GM12801 (cell line): Measurements from ENCODE around the gene CD82.

Source experiments
- CTCF ChIP-seq: IDR thresholded peaks from one replicate; pipeline ENCODE4 v1.5.1; 2011; ENCODE audit warnings: control low read depth; ENCODE audit not compliant: insufficient read length; ENCODE audit errors: extremely low read depth

The CD82 gene

GRCh38 chr11:44614281-44614775, 48.9 kb downstream of the CD82 start:
- TF ChIP-seq CTCF, result no peak

- TF ChIP-seq CTCF, result no peak
Observed at GRCh38 chr11:44615041-44615755, 49.7 kb downstream of the CD82 start.

- TF ChIP-seq CTCF, result no peak
Observed at GRCh38 chr11:44615913-44616791, 50.7 kb downstream of the CD82 start.

GRCh38 chr11:44617671-44618461, 52.4 kb downstream of the CD82 start:
- TF ChIP-seq CTCF, result no peak

GRCh38 chr11:44618561-44619425, 53.3 kb downstream of the CD82 start:
- no peak for TF ChIP-seq CTCF

- no peak for TF ChIP-seq CTCF
Observed at GRCh38 chr11:44620328-44620725, 54.9 kb downstream of the CD82 start.
